ENCODE measurements around the gene MAPK7.

GRCh38 chr17:19378416-19379360 lies at the start of gene MAPK7:
- TF ChIP-seq CTCF (IDR thresholded peaks at IDR 0.05; ENCODE audit: poor library complexity) (no peak), EZH2 (IDR thresholded peaks at IDR 0.05; ENCODE audit: borderline replicate concordance) (no peak), EZH2phosphoT487 (IDR thresholded peaks at IDR 0.05; ENCODE audit: low read depth, severe bottlenecking, unreplicated experiment) (no peak)
